Fibroblast of skin of abdomen (primary cell): ENCODE measurements around the gene WDCP.
A peak's percentile ranks its signal among the peaks of the same experiment; 100 is the strongest.
"Not testable (repeated sequence)": the region's sequence is repeated elsewhere in the genome, so short reads cannot be mapped to it uniquely, and the experiment has no call there.

ENCODE experiments used
- DNase-seq: peaks from one replicate; pipeline ENCODE4 v3.0.0-alpha.2; 2013

Gene WDCP

GRCh38 chr2:24065341-24065740 lies 18.1 kb upstream of the WDCP start:
- DNase-seq: no peak

GRCh38 chr2:24058564-24059271 lies 11.5 kb upstream of the WDCP start:
- DNase-seq: no peak

- no peak for DNase-seq
Measured at GRCh38 chr2:24055750-24056149, 8.6 kb upstream of the WDCP start.

- no peak for DNase-seq
Measured at GRCh38 chr2:24054366-24055010, 7.3 kb upstream of the WDCP start.

GRCh38 chr2:24052951-24053350 lies 5.8 kb upstream of the WDCP start:
- no peak for DNase-seq

- no peak for DNase-seq
Measured at GRCh38 chr2:24051833-24052232, 4.6 kb upstream of the WDCP start.

- DNase-seq: no peak
Measured at GRCh38 chr2:24050041-24050979, 3.1 kb upstream of the WDCP start.

GRCh38 chr2:24049485-24050021 lies 2.4 kb upstream of the WDCP start, which contains the start of gene FKBP1B:
FKBP1B (plus strand) TSS chr2:24049741; CDS start chr2:24049850, 109 bp downstream.
- DNase-seq: peak; percentile 34

- DNase-seq: no peak
Measured at GRCh38 chr2:24048769-24049484, 1.7 kb upstream of the WDCP start.

- DNase-seq: no peak
Measured at GRCh38 chr2:24047703-24048033, 477 bp upstream of the WDCP start.

- DNase-seq: no peak
Measured at GRCh38 chr2:24046599-24046929, 627 bp downstream of the WDCP start.

- DNase-seq: no peak
Measured at GRCh38 chr2:24045511-24046508, 1.4 kb downstream of the WDCP start.

- DNase-seq: not testable (repeated sequence)
Measured at GRCh38 chr2:24043133-24043532, 4.1 kb downstream of the WDCP start.

GRCh38 chr2:24040511-24040910 lies 6.7 kb downstream of the WDCP start:
- no peak for DNase-seq

- no peak for DNase-seq
Measured at GRCh38 chr2:24038786-24039499, 8.2 kb downstream of the WDCP start.

GRCh38 chr2:24026233-24026632 lies 21.0 kb downstream of the WDCP start:
- no peak for DNase-seq

- no peak for DNase-seq
Measured at GRCh38 chr2:24024996-24025663, 22.1 kb downstream of the WDCP start.

GRCh38 chr2:24024018-24024417 lies 23.2 kb downstream of the WDCP start:
- peak; percentile 25 for DNase-seq

GRCh38 chr2:24022975-24023575 lies 24.1 kb downstream of the WDCP start:
- DNase-seq: no peak
